Stimulated activated memory B cell treated with anti-CD40 and anti-IgM and Interleukin-4, amounts not matched to agents 10 μg/mL and 1 μg/mL and 100 μg/mL, for 72 hours (primary cell): ENCODE data around the gene LMOD1.
"Not testable (repeated sequence)": the region's sequence is repeated elsewhere in the genome, so short reads cannot be mapped to it uniquely, and the experiment has no call there.

Source experiments
- ATAC-seq: fragments of 150-1000 bp; cut with Tn5 transposase; 2 replicates; pipeline ENCODE4 v1.10.0; 2021
- H3K27ac Mint-ChIP-seq: one replicate; pipeline ENCODE4 v1.8.0; 2022; ENCODE audit warnings: mild to moderate bottlenecking, mixed read lengths
- H3K27me3 Mint-ChIP-seq: one replicate; pipeline ENCODE4 v1.8.0; 2022; ENCODE audit warnings: mixed read lengths
- H3K36me3 Mint-ChIP-seq: one replicate; pipeline ENCODE4 v1.8.0; 2022; ENCODE audit warnings: mixed read lengths
- H3K4me1 Mint-ChIP-seq: one replicate; pipeline ENCODE4 v1.8.0; 2022; ENCODE audit warnings: mixed read lengths
- H3K4me3 Mint-ChIP-seq: one replicate; pipeline ENCODE4 v1.8.0; 2022; ENCODE audit warnings: mild to moderate bottlenecking, moderate library complexity, mixed read lengths
- H3K9me3 Mint-ChIP-seq: one replicate; pipeline ENCODE4 v1.8.0; 2022; ENCODE audit warnings: mixed read lengths

LMOD1 gene

GRCh38 chr1:201883786-201884185 lies 62.6 kb downstream of the LMOD1 start:
- Mint-ChIP-seq H3K27me3 (peaks cover 25% of the 10 kb centered on the region), H3K9me3 (no peaks in the 10 kb centered on the region), H3K27ac (no peak overlapping the region), H3K36me3 (no peaks in the 10 kb centered on the region), H3K4me3 (no peak overlapping the region), H3K4me1 (peaks cover 25% of the 10 kb centered on the region)
- ATAC-seq = peak; percentile 69

GRCh38 chr1:201883266-201883665 lies 63.1 kb downstream of the LMOD1 start:
- ATAC-seq = no peak
- Mint-ChIP-seq H3K9me3 (no peaks in the 10 kb centered on the region), H3K27me3 (peaks cover 20% of the 10 kb centered on the region), H3K36me3 (no peaks in the 10 kb centered on the region), H3K4me3 (no peak overlapping the region), H3K27ac (no peak overlapping the region), H3K4me1 (peaks cover 25% of the 10 kb centered on the region)

GRCh38 chr1:201882665-201883132 lies 63.6 kb downstream of the LMOD1 start:
- ATAC-seq = peak; percentile 88

DNA sequence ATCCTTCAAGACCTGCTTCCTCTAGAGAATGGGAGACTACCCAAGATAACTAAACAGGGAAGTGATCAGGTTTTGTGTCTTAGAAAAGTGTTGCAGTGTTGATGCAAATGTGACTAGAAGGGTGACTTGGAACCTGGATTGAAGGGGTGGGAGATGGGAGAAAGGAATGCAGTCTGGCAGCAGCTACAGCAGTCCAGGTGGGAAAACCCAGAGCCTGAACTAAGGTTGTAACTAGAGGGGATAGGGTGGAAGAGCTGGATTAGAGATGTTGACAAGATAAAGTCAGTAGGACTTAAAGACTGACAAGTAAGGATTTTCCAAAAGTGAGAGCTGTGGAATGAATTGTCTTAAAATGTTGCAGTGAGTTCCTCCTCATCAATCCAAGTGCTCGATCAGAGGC lies 64.7 kb downstream of the LMOD1 start:
- H3K4me1 Mint-ChIP-seq = peaks cover 25% of the 10 kb centered on the region
- no peak for ATAC-seq
- no peaks in the 10 kb centered on the region for H3K9me3 Mint-ChIP-seq
- H3K4me3 Mint-ChIP-seq = no peak overlapping the region
- peaks cover 4% of the 10 kb centered on the region for H3K27me3 Mint-ChIP-seq
- no peaks in the 10 kb centered on the region for H3K36me3 Mint-ChIP-seq
- H3K27ac Mint-ChIP-seq = no peak overlapping the region

More at GRCh38 chr1:201882665-201883132, 63.6 kb downstream of the LMOD1 start:
- H3K4me3 Mint-ChIP-seq = no peak overlapping the region
- H3K4me1 Mint-ChIP-seq = peaks cover 25% of the 10 kb centered on the region
- no peak overlapping the region for H3K27ac Mint-ChIP-seq
- no peaks in the 10 kb centered on the region for H3K36me3 Mint-ChIP-seq
- H3K27me3 Mint-ChIP-seq = peaks cover 15% of the 10 kb centered on the region
- no peaks in the 10 kb centered on the region for H3K9me3 Mint-ChIP-seq

DNA sequence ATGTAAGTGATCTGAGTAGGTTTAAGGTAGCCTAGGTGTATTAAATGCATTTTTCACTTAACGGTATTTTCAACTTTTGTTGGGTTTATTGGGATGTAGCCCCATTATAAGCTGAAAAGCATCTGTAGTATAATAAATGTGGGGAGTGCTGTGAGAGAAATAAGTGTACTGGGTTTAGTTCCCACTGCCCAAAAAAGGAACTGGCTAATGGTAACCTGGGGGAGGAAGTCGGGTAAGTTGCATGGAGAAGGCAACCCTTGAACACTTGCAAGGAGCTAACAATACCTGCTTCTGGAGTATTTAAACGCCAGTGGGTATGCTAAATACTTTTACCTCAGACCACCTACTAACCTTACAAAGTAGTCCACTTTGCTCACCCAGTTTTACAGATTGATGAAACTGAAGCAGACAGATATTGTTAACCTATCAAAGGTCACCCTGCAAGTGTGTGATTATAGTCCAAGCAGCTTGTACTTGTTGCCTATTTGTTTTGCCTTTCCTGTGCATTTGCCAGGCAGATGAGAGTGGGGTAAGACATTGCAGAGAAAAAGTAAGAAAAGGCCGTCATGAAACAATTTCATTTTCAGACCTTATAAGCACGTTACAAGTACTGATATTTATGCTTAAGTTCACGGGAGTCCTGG lies 65.3 kb downstream of the LMOD1 start:
- ATAC-seq = no peak
- Mint-ChIP-seq H3K4me3 (no peak overlapping the region), H3K27ac (no peak overlapping the region), H3K27me3 (no peaks in the 10 kb centered on the region), H3K36me3 (peaks cover 5% of the 10 kb centered on the region), H3K4me1 (peaks cover 25% of the 10 kb centered on the region), H3K9me3 (no peaks in the 10 kb centered on the region)

DNA sequence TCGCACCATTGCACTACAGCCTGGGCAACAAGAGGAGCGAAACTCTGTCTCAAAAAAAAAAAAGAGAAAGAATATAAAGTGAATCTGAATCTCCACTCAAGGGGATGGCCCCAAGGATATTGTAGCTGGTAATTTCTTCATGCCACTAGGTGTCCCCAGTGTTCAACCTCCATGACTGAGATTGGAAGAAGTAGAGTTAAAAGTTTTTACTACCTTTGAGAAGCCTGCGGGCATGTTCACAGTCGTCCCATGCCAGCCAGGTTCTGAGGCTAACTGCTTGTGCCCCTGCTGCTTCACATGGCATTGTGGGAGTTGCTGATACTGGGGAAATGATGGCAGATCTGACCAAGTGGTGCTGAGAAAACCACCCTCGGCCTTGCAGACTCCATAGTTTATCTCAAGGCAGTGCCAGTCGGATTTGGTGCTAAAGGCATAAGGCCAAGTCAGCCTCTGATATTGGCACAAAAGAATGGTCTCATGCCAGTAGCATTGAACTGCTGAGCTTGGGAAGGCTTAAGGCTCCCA lies 68.4 kb downstream of the LMOD1 start:
- no peak for ATAC-seq
- H3K9me3 Mint-ChIP-seq = no peaks in the 10 kb centered on the region
- H3K4me1 Mint-ChIP-seq = peaks cover 3% of the 10 kb centered on the region
- H3K27ac Mint-ChIP-seq = no peak overlapping the region
- H3K36me3 Mint-ChIP-seq = peaks cover 24% of the 10 kb centered on the region
- no peak overlapping the region for H3K4me3 Mint-ChIP-seq
- no peaks in the 10 kb centered on the region for H3K27me3 Mint-ChIP-seq

DNA sequence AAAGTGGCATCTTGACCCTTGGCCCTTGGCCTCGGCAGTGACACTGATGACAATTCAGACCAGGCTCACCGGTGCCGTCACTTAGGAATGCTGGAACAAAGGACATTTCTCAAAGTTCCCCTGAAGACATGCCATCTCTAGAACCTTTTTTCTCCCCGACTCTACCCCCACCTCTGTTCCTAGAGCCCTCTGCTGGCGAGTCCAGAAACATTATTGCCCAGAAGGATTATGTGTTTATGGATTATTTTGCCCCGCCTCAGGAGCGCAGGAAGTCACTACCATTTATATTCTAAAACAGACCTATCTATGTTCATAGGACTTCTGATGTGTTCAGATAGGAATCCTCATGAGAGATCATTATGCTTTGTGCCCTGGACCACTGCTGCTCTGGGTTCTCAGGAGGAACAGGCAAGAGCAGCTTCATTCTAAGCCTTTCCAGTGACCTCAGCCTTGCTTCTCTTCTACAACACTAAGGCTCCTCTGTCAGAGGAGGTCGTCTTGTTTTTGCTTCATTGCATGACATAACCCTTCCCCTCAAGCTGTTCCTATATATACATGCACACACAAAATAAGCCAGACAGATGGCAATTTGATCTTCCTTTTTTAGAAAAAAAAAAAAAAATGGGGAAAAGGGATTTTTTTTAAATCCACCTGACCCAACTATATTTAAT lies 70.1 kb downstream of the LMOD1 start:
- H3K27ac Mint-ChIP-seq = no peak overlapping the region
- H3K27me3 Mint-ChIP-seq = no peaks in the 10 kb centered on the region
- no peaks in the 10 kb centered on the region for H3K4me1 Mint-ChIP-seq
- H3K9me3 Mint-ChIP-seq = no peaks in the 10 kb centered on the region
- ATAC-seq = no peak
- H3K4me3 Mint-ChIP-seq = no peak overlapping the region
- H3K36me3 Mint-ChIP-seq = peaks cover 37% of the 10 kb centered on the region

DNA sequence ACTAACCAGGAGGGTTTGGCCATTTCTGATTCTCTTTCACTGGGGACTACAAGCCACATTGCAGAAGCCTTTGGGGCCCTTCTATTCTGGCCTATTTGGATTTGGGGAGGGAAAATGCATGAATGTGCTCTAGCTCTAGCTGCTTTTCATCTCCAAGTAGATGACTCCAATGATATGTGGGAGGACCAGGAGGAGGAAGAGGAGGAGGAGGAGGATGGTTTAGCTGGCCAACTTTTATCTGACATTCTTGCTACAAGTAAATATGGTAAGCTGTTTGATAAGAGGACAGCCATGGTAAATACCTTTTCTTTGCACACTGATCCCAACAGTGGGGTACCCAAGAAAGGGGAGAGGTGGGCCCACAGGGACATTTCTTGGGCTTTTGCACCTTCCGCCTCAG lies 71.7 kb downstream of the LMOD1 start:
- Mint-ChIP-seq H3K27me3 (no peaks in the 10 kb centered on the region), H3K4me1 (no peaks in the 10 kb centered on the region), H3K9me3 (no peaks in the 10 kb centered on the region), H3K36me3 (peaks cover 52% of the 10 kb centered on the region), H3K27ac (no peak overlapping the region), H3K4me3 (no peak overlapping the region)
- no peak for ATAC-seq

- Mint-ChIP-seq H3K9me3 (no peaks in the 10 kb centered on the region), H3K4me1 (no peaks in the 10 kb centered on the region), H3K36me3 (peaks cover 64% of the 10 kb centered on the region), H3K27me3 (no peaks in the 10 kb centered on the region), H3K4me3 (no peak overlapping the region), H3K27ac (no peak overlapping the region)
- ATAC-seq = no peak
Measured at GRCh38 chr1:201870397-201870796, 76.0 kb downstream of the LMOD1 start.

- no peaks in the 10 kb centered on the region for H3K4me1 Mint-ChIP-seq
- peaks cover 56% of the 10 kb centered on the region for H3K36me3 Mint-ChIP-seq
- no peaks in the 10 kb centered on the region for H3K9me3 Mint-ChIP-seq
- H3K27me3 Mint-ChIP-seq = no peaks in the 10 kb centered on the region
- no peak overlapping the region for H3K27ac Mint-ChIP-seq
- ATAC-seq = no peak
- no peak overlapping the region for H3K4me3 Mint-ChIP-seq
Measured at GRCh38 chr1:201861448-201861847, 84.9 kb downstream of the LMOD1 start.

- Mint-ChIP-seq H3K4me3 (no peak overlapping the region), H3K27ac (no peak overlapping the region), H3K36me3 (peaks cover 65% of the 10 kb centered on the region), H3K4me1 (no peaks in the 10 kb centered on the region), H3K27me3 (no peaks in the 10 kb centered on the region), H3K9me3 (no peaks in the 10 kb centered on the region)
- ATAC-seq = no peak
Measured at GRCh38 chr1:201859424-201859823, 86.9 kb downstream of the LMOD1 start.

GRCh38 chr1:201856722-201857121 lies 89.6 kb downstream of the LMOD1 start:
- H3K4me1 Mint-ChIP-seq, ATAC-seq, H3K4me3 Mint-ChIP-seq, H3K9me3 Mint-ChIP-seq, H3K27me3 Mint-ChIP-seq, H3K27ac Mint-ChIP-seq: not testable (repeated sequence)
- peaks cover 67% of the 10 kb centered on the region for H3K36me3 Mint-ChIP-seq

DNA sequence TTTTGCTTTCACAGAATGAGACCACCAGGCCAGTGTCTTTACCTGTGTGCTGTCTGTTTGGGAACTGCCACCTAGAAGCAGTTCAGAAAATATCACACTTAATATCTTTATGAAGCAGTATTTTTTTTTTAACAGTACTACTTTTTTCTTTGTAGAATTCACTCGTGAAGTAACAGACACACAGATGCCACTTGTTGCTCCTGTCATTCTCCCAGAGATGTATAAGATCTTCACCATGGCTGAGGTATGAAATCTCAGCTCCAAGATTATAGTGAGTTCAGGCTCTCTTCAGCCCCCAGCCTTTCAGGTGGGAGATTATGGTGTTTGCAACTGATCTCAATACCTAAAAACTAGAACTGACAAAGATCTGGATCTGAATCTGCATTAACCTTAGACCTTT lies 94.4 kb downstream of the LMOD1 start:
- Mint-ChIP-seq H3K27ac (no peak overlapping the region), H3K4me1 (peaks cover under 1% of the 10 kb centered on the region), H3K27me3 (no peaks in the 10 kb centered on the region), H3K36me3 (peaks cover 55% of the 10 kb centered on the region), H3K4me3 (no peak overlapping the region), H3K9me3 (no peaks in the 10 kb centered on the region)
- no peak for ATAC-seq

DNA sequence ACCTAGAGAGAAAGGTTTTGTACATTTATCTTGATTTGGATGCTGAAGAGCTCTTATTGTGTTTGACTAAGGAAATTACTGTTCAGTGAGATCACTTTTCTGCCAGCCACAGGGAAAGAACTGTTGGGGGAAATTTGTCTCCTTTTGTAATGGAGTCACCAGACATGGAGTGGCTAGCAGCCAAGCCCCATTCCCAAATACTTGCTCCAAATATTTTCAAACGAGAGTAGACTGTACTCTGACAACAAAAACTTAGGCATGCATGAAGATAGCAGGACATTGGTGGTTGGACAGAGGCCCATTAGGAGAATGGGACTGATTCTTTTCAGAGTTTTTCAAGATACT lies 96.3 kb downstream of the LMOD1 start:
- Mint-ChIP-seq H3K4me3 (no peak overlapping the region), H3K27ac (no peak overlapping the region), H3K9me3 (no peaks in the 10 kb centered on the region), H3K36me3 (peaks cover 36% of the 10 kb centered on the region), H3K27me3 (no peaks in the 10 kb centered on the region), H3K4me1 (peaks cover 5% of the 10 kb centered on the region)
- ATAC-seq = no peak

DNA sequence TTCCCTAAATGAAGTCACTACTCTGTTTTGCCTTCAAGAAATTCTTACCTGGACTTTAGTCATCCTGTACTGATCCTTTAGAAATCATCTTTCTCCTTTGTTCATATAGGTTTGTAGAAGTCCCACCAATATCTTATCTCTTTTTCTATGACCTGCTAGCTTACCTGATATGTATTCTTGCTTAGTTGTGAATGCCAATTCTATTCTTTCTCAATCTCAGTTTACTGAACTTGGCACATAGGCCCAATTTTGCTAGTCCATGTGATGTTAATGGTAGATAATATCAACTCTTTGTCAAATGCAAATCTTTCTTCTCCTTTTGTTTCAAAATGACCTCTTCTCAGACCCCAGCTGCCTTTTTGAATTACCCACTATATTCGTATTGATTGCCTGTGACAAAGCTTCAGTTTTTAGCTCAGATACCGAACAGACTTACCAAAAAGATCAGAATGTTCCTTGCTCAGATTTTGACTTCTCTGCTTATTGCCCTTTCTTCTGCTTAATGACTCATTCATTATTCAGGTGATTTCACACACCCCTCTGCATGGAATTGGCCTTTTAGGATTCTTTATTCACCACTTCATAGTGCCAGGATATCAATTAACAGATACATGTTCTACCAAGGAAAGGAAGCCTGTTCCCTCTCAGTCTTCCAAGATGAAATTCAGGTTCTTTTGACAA lies 96.8 kb downstream of the LMOD1 start:
- Mint-ChIP-seq H3K36me3 (peaks cover 31% of the 10 kb centered on the region), H3K9me3 (no peaks in the 10 kb centered on the region), H3K4me3 (no peak overlapping the region), H3K27me3 (no peaks in the 10 kb centered on the region), H3K4me1 (peaks cover 5% of the 10 kb centered on the region), H3K27ac (no peak overlapping the region)
- ATAC-seq = no peak

GRCh38 chr1:201848230-201848629 lies 98.1 kb downstream of the LMOD1 start:
- Mint-ChIP-seq H3K27ac (no peak overlapping the region), H3K27me3 (no peaks in the 10 kb centered on the region), H3K36me3 (peaks cover 22% of the 10 kb centered on the region), H3K4me3 (no peak overlapping the region), H3K9me3 (no peaks in the 10 kb centered on the region), H3K4me1 (peaks cover 5% of the 10 kb centered on the region)
- no peak for ATAC-seq
